ENCODE measurements around the gene RAD50. TPM values are rescaled to one million over a fixed set of nuclear protein-coding genes. Genes with fewer than 3 reads are reported as not detected.

RAD50 gene
- total and polyA plus RNA-seq, 10 of the 15 experiments (the other 5 are each of a cell fraction or from before 2014, with no cell fraction given) = 12.8 to 68.6 (median 47.0) TPM

GRCh38 chr5:132528021-132528420 is 28.8 kb upstream of the RAD50 start:
- ATAC-seq = no peak
- Histone ChIP-seq H3K36me3 (ENCODE audit: control insufficient read depth in 2 of 2, insufficient read depth in 2 of 2, low read length in 1 of 2) (no peaks in the 10 kb centered on the region), H3K9ac (ENCODE audit: control insufficient read depth, insufficient read depth, low read length) (no peak overlapping the region), H4K20me1 (ENCODE audit: control insufficient read depth, insufficient read depth) (no peaks in the 10 kb centered on the region), H3K9me3 (replicated peaks; ENCODE audit: control insufficient read depth, insufficient read depth, low read length) (peaks cover 21% of the 10 kb centered on the region), H3K27me3 (replicated peaks in 1 of 2; ENCODE audit: control insufficient read depth in 2 of 2, insufficient read depth in 2 of 2, low read length in 1 of 2) (no peaks in the 10 kb centered on the region), H3K4me1 (ENCODE audit: control insufficient read depth, insufficient read depth, low read length) (peaks cover 32% of the 10 kb centered on the region), H3K4me3 (no peak overlapping the region), H3K27ac (ENCODE audit: control insufficient read depth, insufficient read depth) (no peak overlapping the region), H3K4me2 (ENCODE audit: control insufficient read depth, insufficient read depth) (no peak overlapping the region), H3K79me2 (ENCODE audit: control insufficient read depth, insufficient read depth, low read length) (no peaks in the 10 kb centered on the region), H2AFZ (ENCODE audit: control insufficient read depth, low read depth, low read length) (no peak overlapping the region)
- WGBS (ENCODE audit: insufficient coverage, insufficient replicate concordance, low lambda C conversion rate, missing lambda C conversion rate) = 100% methylated on average over 2 of the region's 2 CpGs
- CTCF ChIA-PET = interaction anchor here (0.9 to 4.8 kb wide), 19 partner anchors 13 to 357 kb away, joined by 3 to 101 read pairs (median 15); partner anchors contain the start of gene RAD50
- POLR2A ChIA-PET = interaction anchor here (1.2 to 2.7 kb wide), 2 partner anchors 131 to 223 kb away, joined by 3 to 8 read pairs; no protein-coding TSS in a partner anchor
- no TSS peak for BruUV-seq (replicated peaks)
- FAIRE-seq = no peak
- in situ Hi-C loops (cut with MboI) = loop anchor here (10.0 kb wide), 1 partner anchor 297 kb away; no protein-coding TSS in a partner anchor
- SMC1A ChIA-PET (ENCODE audit: uncharacterized antibody, unreplicated experiment) = interaction anchor here (0.8 to 4.8 kb wide), 18 partner anchors 8 to 363 kb away, joined by 3 to 75 read pairs (median 10); partner anchors contain the start of genes IL4 and RAD50
- DNase-seq (ENCODE audit: low read depth, low spot score) = no peak
- RAD21 ChIA-PET (ENCODE audit: unreplicated experiment) = interaction anchor here (1.5 to 4.8 kb wide), 9 partner anchors 22 to 291 kb away, joined by 3 to 88 read pairs (median 6); partner anchors contain the start of gene KIF3A
- intact Hi-C loops (cut with micrococcal nuclease; ENCODE audit: unreplicated experiment) = loop anchor here (5.0 kb wide), 5 partner anchors 59 to 224 kb away; partner anchors contain the start of gene KIF3A
- TF ChIP-seq POLR2AphosphoS2 (IDR thresholded peaks at IDR 0.05; ENCODE audit: low read depth, low read length) = no peak
- no peak for TF ChIP-seq RUNX3 (IDR thresholded peaks at IDR 0.05; ENCODE audit: low read length)
- TF ChIP-seq ZBTB40 (IDR thresholded peaks at IDR 0.05; ENCODE audit: borderline replicate concordance) = no peak
- TF ChIP-seq BCL3 (IDR thresholded peaks at IDR 0.05; ENCODE audit: borderline replicate concordance, insufficient read depth, low read depth, low read length, poor library complexity, severe bottlenecking) = no peak
- TF ChIP-seq TARDBP (IDR thresholded peaks at IDR 0.05; ENCODE audit: borderline replicate concordance) = no peak
- TF ChIP-seq ZBED1 (IDR thresholded peaks at IDR 0.05; ENCODE audit: borderline replicate concordance) = no peak
- TF ChIP-seq TBL1XR1 (IDR thresholded peaks at IDR 0.05; ENCODE audit: low read depth, low read length) = no peak
- TF ChIP-seq BRCA1 (IDR thresholded peaks at IDR 0.05; ENCODE audit: low read depth, low read length) = no peak
- no peak for TF ChIP-seq NRF1 (conservative IDR thresholded peaks at IDR 0.05; ENCODE audit: low read depth, low read length)
- no peak for TF ChIP-seq FOXM1 (IDR thresholded peaks at IDR 0.05; ENCODE audit: low read depth, low read length)
- TF ChIP-seq ATF7 (IDR thresholded peaks at IDR 0.05; ENCODE audit: low read depth) = no peak
- no peak for TF ChIP-seq ZNF217 (IDR thresholded peaks at IDR 0.05)
- TF ChIP-seq PAX8 (IDR thresholded peaks at IDR 0.05) = no peak
- no peak for TF ChIP-seq MTA2 (IDR thresholded peaks at IDR 0.05; ENCODE audit: low read depth)
- no peak for TF ChIP-seq NR2F1 (conservative IDR thresholded peaks at IDR 0.05)
- no peak for TF ChIP-seq IRF4 (IDR thresholded peaks at IDR 0.05; ENCODE audit: low read depth, low read length)
- no peak for TF ChIP-seq MYB (IDR thresholded peaks at IDR 0.05; ENCODE audit: borderline replicate concordance, low read depth, low read length)
- no peak for TF ChIP-seq KAT2A (conservative IDR thresholded peaks at IDR 0.05; ENCODE audit: control insufficient read depth, low read depth, low read length)

Data from GM12878 (cell line).